GM18498 (cell line): ENCODE data around the gene FAM222B.
"Not testable (repeated sequence)": the region's sequence is repeated elsewhere in the genome, so short reads cannot be mapped to it uniquely, and the experiment has no call there.

Source experiments
- ATAC-seq: cut with Tn5 transposase; IDR thresholded peaks from one replicate; pipeline ENCODE4 v1.9.1; 2021; ENCODE audit warnings: mild to moderate bottlenecking, moderate library complexity; ENCODE audit not compliant: unreplicated experiment

FAM222B gene

GRCh38 chr17:28873839-28874238, 31.2 kb upstream of the FAM222B start:
- ATAC-seq: no peak

- peak; percentile 92 for ATAC-seq
These were observed 28.5 kb upstream of the FAM222B start for GRCh38 chr17:28871056-28871579.

GRCh38 chr17:28867276-28867675, 24.7 kb upstream of the FAM222B start:
- ATAC-seq: no peak

- peak; percentile 58 for ATAC-seq
These were observed 23.6 kb upstream of the FAM222B start for GRCh38 chr17:28865946-28866752.

GRCh38 chr17:28864991-28865849, 22.6 kb upstream of the FAM222B start:
- ATAC-seq: no peak

GRCh38 chr17:28863953-28864352, 21.4 kb upstream of the FAM222B start:
- ATAC-seq: no peak

GRCh38 chr17:28862561-28862960, 20.0 kb upstream of the FAM222B start:
- no peak for ATAC-seq

- ATAC-seq: no peak
These were observed 19.0 kb upstream of the FAM222B start for GRCh38 chr17:28861393-28862203.

GRCh38 chr17:28860363-28860808, 17.8 kb upstream of the FAM222B start:
- no peak for ATAC-seq

GRCh38 chr17:28858801-28859355, 16.3 kb upstream of the FAM222B start:
- ATAC-seq: no peak

- ATAC-seq: no peak
These were observed 15.6 kb upstream of the FAM222B start for GRCh38 chr17:28857905-28858800.

GRCh38 chr17:28856028-28856574, 13.5 kb upstream of the FAM222B start:
- ATAC-seq: no peak

- ATAC-seq: no peak
These were observed 12.7 kb upstream of the FAM222B start for GRCh38 chr17:28855336-28855679.

- ATAC-seq: peak; percentile 98
These were observed 12.1 kb upstream of the FAM222B start, which contains the start of gene ERAL1 for GRCh38 chr17:28854457-28855335. Gene ERAL1, plus strand, starts transcription at chr17:28855016. Its CDS starts 19 bp downstream, at chr17:28855035.

- no peak for ATAC-seq
These were observed 10.7 kb upstream of the FAM222B start for GRCh38 chr17:28853295-28853694.

- ATAC-seq: no peak
These were observed 6.7 kb upstream of the FAM222B start for GRCh38 chr17:28849281-28849680.

GRCh38 chr17:28848667-28849066, 6.1 kb upstream of the FAM222B start:
- ATAC-seq: not testable (repeated sequence)

- ATAC-seq: not testable (repeated sequence)
These were observed 4.1 kb upstream of the FAM222B start for GRCh38 chr17:28846699-28847098.
